PC-9 (cell line): ENCODE measurements around the gene PTH1R.

ENCODE experiments used
- EZH2 ChIP-seq: fragments of 200-600 bp; sonication (generic); IDR thresholded peaks from 2 replicates; pipeline ENCODE4 v1.8.0; 2017; ENCODE audit warnings: antibody characterized with exemption, low read depth
- TF ChIP-seq, protein P1 (sequence below): fragments of 200-600 bp; sonication (generic); conservative IDR thresholded peaks from 2 replicates; pipeline ENCODE4 v1.6.1; 2017; ENCODE audit warnings: mixed run types, antibody characterized with exemption, mild to moderate bottlenecking, moderate library complexity

DNA sequence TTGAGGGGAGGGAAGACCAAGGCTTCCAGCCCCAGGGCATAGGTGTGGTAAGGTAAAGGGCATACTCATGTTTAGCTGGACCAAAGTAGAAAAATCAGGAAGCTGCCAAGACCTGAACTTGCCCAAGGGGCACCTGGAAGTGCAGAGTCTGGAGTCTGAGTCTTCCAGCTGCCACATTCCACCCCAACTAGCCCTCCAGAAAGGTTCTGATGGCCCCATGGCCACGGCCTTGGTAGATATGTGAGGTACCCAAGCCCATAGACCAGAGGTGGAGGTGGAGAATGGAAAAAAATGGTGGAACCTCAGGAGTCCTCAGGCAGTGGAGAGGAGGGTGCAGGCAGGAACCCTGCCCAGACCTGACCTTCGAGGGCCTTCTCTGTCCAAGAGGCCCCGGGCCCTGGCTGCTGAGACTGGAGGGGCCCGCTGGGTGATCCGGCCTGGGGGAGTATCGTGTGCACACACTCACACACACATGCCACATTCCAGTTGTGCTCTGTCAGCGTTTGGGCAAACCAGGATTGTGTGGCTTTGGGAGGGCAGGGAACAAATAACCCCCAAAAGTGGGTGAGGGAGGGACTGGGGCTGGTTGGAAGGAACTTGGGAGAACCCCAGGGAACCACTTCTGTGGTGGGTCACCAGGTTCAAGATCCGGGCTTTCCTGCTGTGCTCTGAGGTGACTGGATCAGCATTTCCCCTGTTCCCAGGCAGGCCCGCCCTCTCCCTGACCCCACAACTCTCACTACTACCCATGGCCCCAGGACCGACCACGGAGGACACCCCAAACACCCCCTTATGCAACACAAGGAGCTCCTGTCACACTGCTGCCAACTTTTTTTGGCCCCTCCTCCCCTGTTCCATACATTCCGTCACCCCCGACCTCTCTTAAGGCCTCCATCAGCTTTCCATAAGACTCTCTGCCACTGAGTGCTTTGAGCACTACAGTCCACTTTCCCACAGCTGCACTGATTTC is 25.9 kb upstream of the PTH1R start:
- TF ChIP-seq, protein P1, sequence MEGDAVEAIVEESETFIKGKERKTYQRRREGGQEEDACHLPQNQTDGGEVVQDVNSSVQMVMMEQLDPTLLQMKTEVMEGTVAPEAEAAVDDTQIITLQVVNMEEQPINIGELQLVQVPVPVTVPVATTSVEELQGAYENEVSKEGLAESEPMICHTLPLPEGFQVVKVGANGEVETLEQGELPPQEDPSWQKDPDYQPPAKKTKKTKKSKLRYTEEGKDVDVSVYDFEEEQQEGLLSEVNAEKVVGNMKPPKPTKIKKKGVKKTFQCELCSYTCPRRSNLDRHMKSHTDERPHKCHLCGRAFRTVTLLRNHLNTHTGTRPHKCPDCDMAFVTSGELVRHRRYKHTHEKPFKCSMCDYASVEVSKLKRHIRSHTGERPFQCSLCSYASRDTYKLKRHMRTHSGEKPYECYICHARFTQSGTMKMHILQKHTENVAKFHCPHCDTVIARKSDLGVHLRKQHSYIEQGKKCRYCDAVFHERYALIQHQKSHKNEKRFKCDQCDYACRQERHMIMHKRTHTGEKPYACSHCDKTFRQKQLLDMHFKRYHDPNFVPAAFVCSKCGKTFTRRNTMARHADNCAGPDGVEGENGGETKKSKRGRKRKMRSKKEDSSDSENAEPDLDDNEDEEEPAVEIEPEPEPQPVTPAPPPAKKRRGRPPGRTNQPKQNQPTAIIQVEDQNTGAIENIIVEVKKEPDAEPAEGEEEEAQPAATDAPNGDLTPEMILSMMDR, result no peak
- no peak for TF ChIP-seq EZH2
